ENCODE measurements around the gene DUSP28.

DUSP28 gene

DNA sequence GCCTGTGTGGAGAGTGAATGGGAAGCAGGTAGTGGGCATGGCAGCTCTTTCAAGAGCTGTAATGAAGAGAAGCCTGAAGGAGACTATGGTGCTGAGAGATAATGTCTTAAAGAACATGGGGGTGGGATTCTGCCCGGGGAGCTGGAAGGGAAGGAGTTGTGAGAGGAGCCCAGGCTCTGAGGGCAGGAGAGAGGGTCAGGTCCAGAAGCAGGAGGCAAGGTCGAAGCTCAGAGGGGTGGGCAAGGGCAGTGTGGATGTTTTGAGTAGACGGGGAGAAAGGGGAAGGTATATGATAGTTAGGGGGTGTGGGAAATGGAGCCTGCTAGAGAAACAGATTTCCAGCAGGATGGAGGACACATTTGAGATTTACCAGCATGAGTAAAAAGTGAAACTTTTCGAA is 28.5 kb downstream of the DUSP28 start:
- TF ChIP-seq, protein P1, sequence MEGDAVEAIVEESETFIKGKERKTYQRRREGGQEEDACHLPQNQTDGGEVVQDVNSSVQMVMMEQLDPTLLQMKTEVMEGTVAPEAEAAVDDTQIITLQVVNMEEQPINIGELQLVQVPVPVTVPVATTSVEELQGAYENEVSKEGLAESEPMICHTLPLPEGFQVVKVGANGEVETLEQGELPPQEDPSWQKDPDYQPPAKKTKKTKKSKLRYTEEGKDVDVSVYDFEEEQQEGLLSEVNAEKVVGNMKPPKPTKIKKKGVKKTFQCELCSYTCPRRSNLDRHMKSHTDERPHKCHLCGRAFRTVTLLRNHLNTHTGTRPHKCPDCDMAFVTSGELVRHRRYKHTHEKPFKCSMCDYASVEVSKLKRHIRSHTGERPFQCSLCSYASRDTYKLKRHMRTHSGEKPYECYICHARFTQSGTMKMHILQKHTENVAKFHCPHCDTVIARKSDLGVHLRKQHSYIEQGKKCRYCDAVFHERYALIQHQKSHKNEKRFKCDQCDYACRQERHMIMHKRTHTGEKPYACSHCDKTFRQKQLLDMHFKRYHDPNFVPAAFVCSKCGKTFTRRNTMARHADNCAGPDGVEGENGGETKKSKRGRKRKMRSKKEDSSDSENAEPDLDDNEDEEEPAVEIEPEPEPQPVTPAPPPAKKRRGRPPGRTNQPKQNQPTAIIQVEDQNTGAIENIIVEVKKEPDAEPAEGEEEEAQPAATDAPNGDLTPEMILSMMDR (IDR thresholded peaks at IDR 0.05; ENCODE audit: low read depth, low read length, missing control alignments), result no peak
- no peak overlapping the region for H3K4me3 ChIP-seq (replicated peaks; ENCODE audit: low read depth, low read length)
- no peak for DNase-seq (ENCODE audit: extremely low read depth, low read depth)

DNA sequence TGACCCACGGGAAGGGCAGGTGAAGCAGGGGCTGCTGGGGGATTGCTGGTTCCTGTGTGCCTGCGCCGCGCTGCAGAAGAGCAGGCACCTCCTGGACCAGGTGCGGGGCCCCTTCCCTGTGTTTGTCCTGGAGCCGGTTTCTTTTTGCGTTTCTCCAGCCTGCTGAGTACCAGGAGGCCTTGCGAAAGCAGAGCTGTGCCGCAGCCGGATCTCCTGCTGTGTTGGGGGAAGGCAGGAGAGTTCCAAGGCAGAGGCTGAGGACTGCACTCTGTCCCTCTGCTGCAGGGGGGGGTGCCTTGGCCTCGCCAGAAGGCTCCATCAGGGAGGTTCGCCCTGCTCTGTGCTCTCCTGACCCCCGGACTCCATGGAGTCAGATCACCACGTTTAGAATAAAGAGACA is 29.2 kb downstream of the DUSP28 start:
- no peak overlapping the region for H3K4me3 ChIP-seq (replicated peaks; ENCODE audit: low read depth, low read length)
- TF ChIP-seq, protein P1 (IDR thresholded peaks at IDR 0.05; ENCODE audit: low read depth, low read length, missing control alignments), result no peak
- DNase-seq (ENCODE audit: extremely low read depth, low read depth), result no peak

DNA sequence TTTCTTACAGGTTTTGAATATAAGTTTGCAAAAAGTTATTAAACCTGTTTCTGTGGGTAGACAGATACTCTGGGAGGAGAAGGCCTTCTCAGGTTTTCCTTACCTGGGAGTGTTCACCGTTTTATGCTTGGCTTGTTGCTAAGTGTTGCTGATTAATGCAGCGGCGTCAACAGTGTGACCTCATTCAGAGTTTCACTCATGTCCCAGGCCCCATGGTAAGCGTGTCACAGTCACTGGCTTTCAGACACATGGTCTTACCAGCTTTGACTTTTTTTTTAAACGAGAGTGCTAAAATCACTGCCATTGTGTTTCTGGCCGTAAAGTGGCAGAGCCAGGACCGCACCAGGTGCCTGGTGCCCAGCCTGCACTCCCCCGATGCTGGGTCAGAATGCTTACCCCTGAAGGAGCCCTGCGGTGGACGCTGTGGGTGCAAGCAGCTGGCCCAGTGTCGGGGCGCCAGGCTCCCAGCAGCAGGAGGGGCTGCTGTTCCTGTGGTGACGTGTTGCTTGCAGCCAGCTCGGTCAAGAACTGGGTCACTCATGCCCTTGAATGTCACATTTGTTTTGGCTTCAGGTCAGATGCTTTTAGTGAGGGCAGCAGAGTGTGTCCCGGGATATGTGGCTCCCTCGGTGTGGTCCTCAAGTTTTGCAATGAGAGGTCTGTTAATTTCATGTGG is 29.8 kb downstream of the DUSP28 start:
- TF ChIP-seq, protein P1 (IDR thresholded peaks at IDR 0.05; ENCODE audit: low read depth, low read length, missing control alignments), result no peak
- DNase-seq (ENCODE audit: extremely low read depth, low read depth), result no peak
- no peak overlapping the region for H3K4me3 ChIP-seq (replicated peaks; ENCODE audit: low read depth, low read length)

DNA sequence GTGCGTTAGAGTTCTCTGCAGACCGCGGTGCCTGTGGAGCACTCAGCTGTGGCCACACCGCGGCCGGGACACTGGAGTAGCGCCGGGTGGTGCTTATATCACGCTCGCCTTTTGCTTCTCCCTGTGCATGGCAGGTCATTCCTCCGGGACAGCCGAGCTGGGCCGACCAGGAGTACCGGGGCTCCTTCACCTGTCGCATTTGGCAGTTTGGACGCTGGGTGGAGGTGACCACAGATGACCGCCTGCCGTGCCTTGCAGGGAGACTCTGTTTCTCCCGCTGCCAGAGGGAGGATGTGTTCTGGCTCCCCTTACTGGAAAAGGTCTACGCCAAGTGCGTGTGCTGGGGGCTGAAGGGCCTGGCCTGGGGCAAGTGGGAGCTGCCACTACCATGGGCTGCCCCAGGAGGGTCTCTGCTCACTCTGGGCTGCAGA is 30.5 kb downstream of the DUSP28 start:
- no peak overlapping the region for H3K4me3 ChIP-seq (replicated peaks; ENCODE audit: low read depth, low read length)
- no peak for DNase-seq (ENCODE audit: extremely low read depth, low read depth)
- TF ChIP-seq, protein P1 (IDR thresholded peaks at IDR 0.05; ENCODE audit: low read depth, low read length, missing control alignments), result no peak

DNA sequence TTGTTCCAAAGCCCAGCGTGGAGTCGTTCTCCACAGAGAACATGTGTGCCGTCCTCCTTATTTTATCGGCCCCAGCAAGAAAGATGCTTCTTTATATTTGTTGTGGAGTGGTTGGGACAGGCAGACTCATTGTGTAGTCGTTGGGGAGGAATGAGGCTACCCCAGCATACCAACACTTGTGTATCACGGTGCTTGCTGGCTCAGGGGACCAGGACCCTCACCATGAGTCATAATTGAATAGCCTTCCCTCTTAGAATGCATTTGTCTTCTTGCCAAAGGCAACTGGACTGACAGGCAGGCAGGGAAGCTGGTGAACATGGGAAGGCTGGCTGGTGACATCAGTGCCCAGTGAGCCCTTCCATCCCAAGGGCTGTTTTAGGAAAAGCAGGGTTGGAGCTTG is 31.1 kb downstream of the DUSP28 start:
- TF ChIP-seq, protein P1 (IDR thresholded peaks at IDR 0.05; ENCODE audit: low read depth, low read length, missing control alignments), result no peak
- no peak for DNase-seq (ENCODE audit: extremely low read depth, low read depth)
- no peak overlapping the region for H3K4me3 ChIP-seq (replicated peaks; ENCODE audit: low read depth, low read length)

DNA sequence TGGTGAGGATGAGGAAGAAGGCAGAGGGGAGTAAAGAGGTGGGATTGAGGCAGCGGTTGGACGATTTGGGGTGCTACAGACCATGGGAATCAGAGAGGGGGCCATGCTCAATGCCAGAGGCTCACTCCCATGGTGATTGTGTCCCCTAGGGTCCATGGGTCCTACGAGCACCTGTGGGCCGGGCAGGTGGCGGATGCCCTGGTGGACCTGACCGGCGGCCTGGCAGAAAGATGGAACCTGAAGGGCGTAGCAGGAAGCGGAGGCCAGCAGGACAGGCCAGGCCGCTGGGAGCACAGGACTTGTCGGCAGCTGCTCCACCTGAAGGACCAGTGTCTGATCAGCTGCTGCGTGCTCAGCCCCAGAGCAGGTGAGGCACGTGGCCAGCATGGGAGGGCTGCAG is 31.6 kb downstream of the DUSP28 start:
- DNase-seq (ENCODE audit: extremely low read depth, low read depth), result no peak
- TF ChIP-seq, protein P1 (IDR thresholded peaks at IDR 0.05; ENCODE audit: low read depth, low read length, missing control alignments), result no peak
- H3K4me3 ChIP-seq (replicated peaks; ENCODE audit: low read depth, low read length), result no peak overlapping the region
